Measurements from ENCODE around the gene DEFB119.
"Not testable (repeated sequence)": the region's sequence is repeated elsewhere in the genome, so short reads cannot be mapped to it uniquely, and the experiment has no call there.

The DEFB119 gene

GRCh38 chr20:31390490-31390889 lies at the start of gene DEFB119:
Gene DEFB119 (minus strand): TSS chr20:31390590. CDS start chr20:31390483, 107 bp downstream.
- in situ Hi-C loops (cut with MboI; ENCODE audit: low sequenced_read_pairs), result no loop called here

GRCh38 chr20:31430568-31431115 lies 40.3 kb upstream of the DEFB119 start:
- in situ Hi-C loops (cut with MboI; ENCODE audit: low sequenced_read_pairs), result no loop called here

- in situ Hi-C loops (cut with MboI; ENCODE audit: low sequenced_read_pairs), result not testable (repeated sequence)
Measured at GRCh38 chr20:31427576-31427975, 37.2 kb upstream of the DEFB119 start.

GRCh38 chr20:31426891-31427551 lies 36.6 kb upstream of the DEFB119 start:
- in situ Hi-C loops (cut with MboI; ENCODE audit: low sequenced_read_pairs), result not testable (repeated sequence)

GRCh38 chr20:31425797-31426196 lies 35.4 kb upstream of the DEFB119 start:
- in situ Hi-C loops (cut with MboI; ENCODE audit: low sequenced_read_pairs), result no loop called here

- in situ Hi-C loops (cut with MboI; ENCODE audit: low sequenced_read_pairs), result no loop called here
Measured at GRCh38 chr20:31418307-31418706, 27.9 kb upstream of the DEFB119 start.

GRCh38 chr20:31415653-31416052 lies 25.3 kb upstream of the DEFB119 start:
- in situ Hi-C loops (cut with MboI; ENCODE audit: low sequenced_read_pairs), result no loop called here

- in situ Hi-C loops (cut with MboI; ENCODE audit: low sequenced_read_pairs), result no loop called here
Measured at GRCh38 chr20:31414381-31414780, 24.0 kb upstream of the DEFB119 start.

GRCh38 chr20:31410011-31410410 lies 19.6 kb upstream of the DEFB119 start:
- in situ Hi-C loops (cut with MboI; ENCODE audit: low sequenced_read_pairs), result no loop called here

- in situ Hi-C loops (cut with MboI; ENCODE audit: low sequenced_read_pairs), result no loop called here
Measured at GRCh38 chr20:31406115-31406514, 15.7 kb upstream of the DEFB119 start, which contains the start of gene DEFB121. Gene DEFB121 (minus strand): TSS chr20:31406215. CDS start chr20:31406152, 63 bp downstream.

- in situ Hi-C loops (cut with MboI; ENCODE audit: low sequenced_read_pairs), result no loop called here
Measured at GRCh38 chr20:31403886-31404285, 13.5 kb upstream of the DEFB119 start.

GRCh38 chr20:31394900-31395299 lies 4.5 kb upstream of the DEFB119 start:
- in situ Hi-C loops (cut with MboI; ENCODE audit: low sequenced_read_pairs), result no loop called here

GRCh38 chr20:31392836-31393235 lies 2.4 kb upstream of the DEFB119 start:
- in situ Hi-C loops (cut with MboI; ENCODE audit: low sequenced_read_pairs), result no loop called here

- in situ Hi-C loops (cut with MboI; ENCODE audit: low sequenced_read_pairs), result no loop called here
Measured at GRCh38 chr20:31374346-31374745, 16.0 kb downstream of the DEFB119 start.

GRCh38 chr20:31368301-31368700 lies 22.1 kb downstream of the DEFB119 start, which contains the start of gene DEFB118:
Gene DEFB118 (plus strand): TSS chr20:31368601. CDS start chr20:31368651, 50 bp downstream.
- in situ Hi-C loops (cut with MboI; ENCODE audit: low sequenced_read_pairs), result no loop called here

- in situ Hi-C loops (cut with MboI; ENCODE audit: low sequenced_read_pairs), result not testable (repeated sequence)
Measured at GRCh38 chr20:31364272-31364671, 26.1 kb downstream of the DEFB119 start.

- in situ Hi-C loops (cut with MboI; ENCODE audit: low sequenced_read_pairs), result no loop called here
Measured at GRCh38 chr20:31363295-31363694, 27.1 kb downstream of the DEFB119 start.

GRCh38 chr20:31355981-31356380 lies 34.4 kb downstream of the DEFB119 start:
- in situ Hi-C loops (cut with MboI; ENCODE audit: low sequenced_read_pairs), result no loop called here

- in situ Hi-C loops (cut with MboI; ENCODE audit: low sequenced_read_pairs), result no loop called here
Measured at GRCh38 chr20:31341470-31341869, 48.9 kb downstream of the DEFB119 start.

- in situ Hi-C loops (cut with MboI; ENCODE audit: low sequenced_read_pairs), result no loop called here
Measured at GRCh38 chr20:31330893-31331292, 59.5 kb downstream of the DEFB119 start.
